ENCODE data around the gene SLC38A1.

DNA sequence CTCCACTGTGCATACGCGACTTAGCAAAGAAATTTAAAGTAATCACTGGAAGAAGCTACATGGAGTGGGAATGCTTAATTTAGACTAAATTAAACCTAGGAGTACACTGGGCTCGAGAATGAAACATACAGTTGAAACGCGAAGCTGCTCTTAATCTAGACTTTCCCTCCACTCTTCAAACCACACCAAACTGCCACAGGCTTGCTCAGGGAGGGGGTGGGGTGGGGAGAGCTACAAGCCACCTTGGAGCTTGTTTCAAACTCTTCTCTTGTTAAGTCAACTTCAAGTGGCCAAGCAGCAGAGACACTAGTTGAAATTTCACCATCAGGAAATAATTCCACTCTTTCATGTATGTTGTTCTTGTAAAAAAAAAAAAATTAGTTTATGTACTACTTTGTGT lies 69.9 kb downstream of the SLC38A1 start:
- TF ChIP-seq TAF1 (IDR thresholded peaks at IDR 0.05; ENCODE audit: low read depth, low read length): no peak
- TF ChIP-seq POLR2AphosphoS5 (IDR thresholded peaks at IDR 0.05; ENCODE audit: low read depth, low read length): no peak
- TF ChIP-seq POLR2A (IDR thresholded peaks at IDR 0.05; ENCODE audit: low read depth, low read length): no peak
- no peak for TF ChIP-seq PAX5 (IDR thresholded peaks at IDR 0.05; ENCODE audit: insufficient read depth, low read length, severe bottlenecking)
